Measurements from ENCODE around the gene DZIP1. TPM values are rescaled to one million over a fixed set of nuclear protein-coding genes. Genes with fewer than 3 reads are reported as not detected.

Gene DZIP1
- total RNA-seq, 1 donor from 2014 or later: 18.1 TPM

DNA sequence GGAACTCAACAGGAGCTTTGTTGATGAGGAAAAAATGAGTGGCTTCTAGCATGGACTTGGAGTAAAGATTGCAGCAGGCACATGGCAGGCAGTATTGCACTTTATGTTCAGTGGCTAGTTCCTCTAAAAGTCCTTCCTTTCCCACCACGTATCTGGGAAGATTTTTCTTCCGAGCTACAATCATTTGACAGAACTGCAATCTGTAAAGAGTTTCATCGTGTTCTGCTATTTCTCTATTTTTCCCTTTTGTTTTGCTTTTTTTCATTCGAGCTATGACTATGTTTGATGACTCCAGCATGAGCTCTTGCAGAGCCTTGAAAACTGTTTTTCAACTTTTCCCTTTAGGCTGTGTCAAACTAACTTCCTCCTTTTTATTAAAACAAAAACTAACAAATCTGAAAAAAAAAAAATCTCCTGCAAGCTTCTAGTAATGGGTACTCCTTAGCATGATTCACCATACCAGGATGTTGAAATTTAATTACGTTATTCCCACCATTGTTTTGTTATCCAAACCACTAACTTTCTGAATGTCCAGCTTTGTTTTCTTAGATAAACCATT, 79.7 kb downstream of the DZIP1 start:
- TF ChIP-seq CTCF (IDR thresholded peaks at IDR 0.05; ENCODE audit: partially characterized antibody, unreplicated experiment): no peak
- no peak overlapping the region for H3K4me3 Mint-ChIP-seq (ENCODE audit: unreplicated experiment)

DNA sequence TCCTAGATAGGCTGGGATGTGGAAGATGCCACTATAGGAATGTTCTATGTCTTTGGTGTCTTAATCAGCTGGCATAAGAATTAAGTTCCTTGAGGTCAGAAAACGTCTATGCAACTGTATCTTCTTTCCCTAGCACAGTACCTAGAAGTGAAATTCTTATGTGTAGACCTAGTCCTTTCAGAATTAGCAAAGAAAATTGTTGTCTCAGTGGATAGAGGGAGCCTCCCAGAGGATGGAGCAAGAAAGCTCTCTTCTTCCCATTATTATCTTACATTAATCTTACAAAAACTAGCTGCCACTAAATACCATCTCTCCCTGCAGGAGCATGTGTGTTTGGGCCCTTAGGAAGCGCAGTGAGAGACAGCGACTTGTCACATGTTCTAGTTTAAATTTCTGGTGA, 80.4 kb downstream of the DZIP1 start:
- Mint-ChIP-seq H3K27ac (ENCODE audit: unreplicated experiment) (no peak overlapping the region), H3K4me3 (ENCODE audit: unreplicated experiment) (no peak overlapping the region), H3K36me3 (ENCODE audit: unreplicated experiment) (no peaks in the 10 kb centered on the region), H3K4me1 (ENCODE audit: low read depth, unreplicated experiment) (no peaks in the 10 kb centered on the region), H3K9me3 (ENCODE audit: unreplicated experiment) (no peaks in the 10 kb centered on the region), H3K27me3 (ENCODE audit: unreplicated experiment) (no peaks in the 10 kb centered on the region)
- DNase-seq: no peak
- TF ChIP-seq CTCF (IDR thresholded peaks at IDR 0.05; ENCODE audit: partially characterized antibody, unreplicated experiment): no peak

More for the DNA sequence above, 79.7 kb downstream of the DZIP1 start:
- no peaks in the 10 kb centered on the region for H3K9me3 Mint-ChIP-seq (ENCODE audit: unreplicated experiment)
- H3K27ac Mint-ChIP-seq (ENCODE audit: unreplicated experiment): no peak overlapping the region
- no peaks in the 10 kb centered on the region for H3K36me3 Mint-ChIP-seq (ENCODE audit: unreplicated experiment)
- H3K4me1 Mint-ChIP-seq (ENCODE audit: low read depth, unreplicated experiment): no peaks in the 10 kb centered on the region
- no peaks in the 10 kb centered on the region for H3K27me3 Mint-ChIP-seq (ENCODE audit: unreplicated experiment)
- no peak for DNase-seq

DNA sequence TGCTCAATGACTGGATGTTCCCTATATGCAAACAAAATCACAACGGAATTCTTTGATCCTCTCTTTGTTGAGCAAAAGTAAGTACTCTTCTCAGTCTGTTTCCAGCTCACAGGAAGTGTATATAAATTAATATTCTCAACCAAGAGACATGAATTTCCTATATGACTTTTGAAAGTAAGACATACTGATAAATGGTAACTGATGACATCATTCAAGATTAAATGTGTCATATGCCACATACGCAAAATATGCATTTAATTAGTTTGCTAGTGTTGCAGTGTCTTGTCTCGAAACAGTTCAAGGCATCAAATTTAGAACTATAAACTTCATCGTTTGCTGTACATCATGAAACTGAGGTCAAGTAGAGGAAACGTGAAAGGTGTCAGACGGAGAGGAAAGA, 84.1 kb downstream of the DZIP1 start:
- no peaks in the 10 kb centered on the region for H3K27me3 Mint-ChIP-seq (ENCODE audit: unreplicated experiment)
- H3K27ac Mint-ChIP-seq (ENCODE audit: unreplicated experiment): no peak overlapping the region
- H3K9me3 Mint-ChIP-seq (ENCODE audit: unreplicated experiment): no peaks in the 10 kb centered on the region
- no peak overlapping the region for H3K4me3 Mint-ChIP-seq (ENCODE audit: unreplicated experiment)
- DNase-seq: no peak
- TF ChIP-seq CTCF (IDR thresholded peaks at IDR 0.05; ENCODE audit: partially characterized antibody, unreplicated experiment): no peak
- H3K4me1 Mint-ChIP-seq (ENCODE audit: low read depth, unreplicated experiment): no peaks in the 10 kb centered on the region
- no peaks in the 10 kb centered on the region for H3K36me3 Mint-ChIP-seq (ENCODE audit: unreplicated experiment)

DNA sequence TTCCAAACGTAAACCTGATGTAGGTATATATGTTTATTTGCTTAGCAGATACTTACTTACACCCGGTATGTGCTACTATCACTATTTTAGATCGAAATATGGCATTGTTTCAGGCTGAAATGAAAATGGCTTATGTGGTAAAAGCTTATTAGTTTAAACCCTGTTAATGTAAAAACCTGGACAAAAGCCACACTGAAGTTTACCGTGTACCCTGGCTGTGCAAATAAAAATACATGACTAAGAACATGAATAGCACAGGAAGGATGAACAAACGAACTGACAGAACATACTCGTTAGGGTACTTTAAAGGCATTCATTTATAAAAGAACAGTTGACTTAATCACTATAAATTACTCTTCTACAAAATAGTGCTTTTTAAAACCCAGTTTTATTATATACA, 85.4 kb downstream of the DZIP1 start:
- TF ChIP-seq CTCF (IDR thresholded peaks at IDR 0.05; ENCODE audit: partially characterized antibody, unreplicated experiment): no peak
- H3K27me3 Mint-ChIP-seq (ENCODE audit: unreplicated experiment): no peaks in the 10 kb centered on the region
- no peak for DNase-seq
- H3K4me3 Mint-ChIP-seq (ENCODE audit: unreplicated experiment): no peak overlapping the region
- H3K36me3 Mint-ChIP-seq (ENCODE audit: unreplicated experiment): no peaks in the 10 kb centered on the region
- H3K4me1 Mint-ChIP-seq (ENCODE audit: low read depth, unreplicated experiment): no peaks in the 10 kb centered on the region
- H3K27ac Mint-ChIP-seq (ENCODE audit: unreplicated experiment): no peak overlapping the region
- no peaks in the 10 kb centered on the region for H3K9me3 Mint-ChIP-seq (ENCODE audit: unreplicated experiment)

- Mint-ChIP-seq H3K27ac (ENCODE audit: unreplicated experiment) (no peak overlapping the region), H3K4me3 (ENCODE audit: unreplicated experiment) (no peak overlapping the region), H3K36me3 (ENCODE audit: unreplicated experiment) (no peaks in the 10 kb centered on the region), H3K27me3 (ENCODE audit: unreplicated experiment) (no peaks in the 10 kb centered on the region), H3K9me3 (ENCODE audit: unreplicated experiment) (peaks cover 4% of the 10 kb centered on the region), H3K4me1 (ENCODE audit: low read depth, unreplicated experiment) (no peaks in the 10 kb centered on the region)
- DNase-seq: no peak
- no peak for TF ChIP-seq CTCF (IDR thresholded peaks at IDR 0.05; ENCODE audit: partially characterized antibody, unreplicated experiment)
These were observed 87.5 kb downstream of the DZIP1 start for GRCh38 chr13:95557013-95557412.

Measured in glutamatergic neuron (in vitro differentiated cells).